ENCODE measurements around the gene PHF5A.

DNA sequence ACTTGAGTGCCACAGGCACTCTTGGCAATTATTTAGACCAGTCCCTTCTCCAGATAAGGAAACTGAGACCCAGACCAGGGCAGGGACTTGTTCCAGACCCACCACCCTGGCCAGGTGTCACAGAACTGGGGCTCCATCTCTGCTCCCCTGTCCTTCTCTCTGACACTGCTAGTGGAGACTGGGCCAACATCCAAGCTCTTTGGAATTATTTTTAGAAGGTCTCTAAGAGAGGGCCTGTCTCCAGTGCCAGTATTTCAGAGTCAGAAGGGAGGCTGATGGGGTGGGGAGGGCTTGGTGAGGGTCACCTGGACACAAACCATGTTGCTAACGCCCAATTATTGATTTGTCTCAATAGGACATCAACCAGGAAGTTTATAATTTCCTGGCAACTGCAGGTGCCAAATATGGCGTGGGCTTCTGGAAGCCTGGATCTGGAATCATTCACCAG lies 43.1 kb upstream of the PHF5A start:
- TF ChIP-seq FOXP2 (optimal IDR thresholded peaks at IDR 0.05; ENCODE audit: borderline replicate concordance, extremely low read depth, extremely low read length, insufficient read depth) (no peak), SIN3A (IDR thresholded peaks at IDR 0.05; ENCODE audit: borderline replicate concordance, insufficient read depth, low read length) (no peak), TAF1 (IDR thresholded peaks at IDR 0.05; ENCODE audit: borderline replicate concordance, insufficient read depth, low read length) (no peak)
- TF ChIP-seq, protein P1, sequence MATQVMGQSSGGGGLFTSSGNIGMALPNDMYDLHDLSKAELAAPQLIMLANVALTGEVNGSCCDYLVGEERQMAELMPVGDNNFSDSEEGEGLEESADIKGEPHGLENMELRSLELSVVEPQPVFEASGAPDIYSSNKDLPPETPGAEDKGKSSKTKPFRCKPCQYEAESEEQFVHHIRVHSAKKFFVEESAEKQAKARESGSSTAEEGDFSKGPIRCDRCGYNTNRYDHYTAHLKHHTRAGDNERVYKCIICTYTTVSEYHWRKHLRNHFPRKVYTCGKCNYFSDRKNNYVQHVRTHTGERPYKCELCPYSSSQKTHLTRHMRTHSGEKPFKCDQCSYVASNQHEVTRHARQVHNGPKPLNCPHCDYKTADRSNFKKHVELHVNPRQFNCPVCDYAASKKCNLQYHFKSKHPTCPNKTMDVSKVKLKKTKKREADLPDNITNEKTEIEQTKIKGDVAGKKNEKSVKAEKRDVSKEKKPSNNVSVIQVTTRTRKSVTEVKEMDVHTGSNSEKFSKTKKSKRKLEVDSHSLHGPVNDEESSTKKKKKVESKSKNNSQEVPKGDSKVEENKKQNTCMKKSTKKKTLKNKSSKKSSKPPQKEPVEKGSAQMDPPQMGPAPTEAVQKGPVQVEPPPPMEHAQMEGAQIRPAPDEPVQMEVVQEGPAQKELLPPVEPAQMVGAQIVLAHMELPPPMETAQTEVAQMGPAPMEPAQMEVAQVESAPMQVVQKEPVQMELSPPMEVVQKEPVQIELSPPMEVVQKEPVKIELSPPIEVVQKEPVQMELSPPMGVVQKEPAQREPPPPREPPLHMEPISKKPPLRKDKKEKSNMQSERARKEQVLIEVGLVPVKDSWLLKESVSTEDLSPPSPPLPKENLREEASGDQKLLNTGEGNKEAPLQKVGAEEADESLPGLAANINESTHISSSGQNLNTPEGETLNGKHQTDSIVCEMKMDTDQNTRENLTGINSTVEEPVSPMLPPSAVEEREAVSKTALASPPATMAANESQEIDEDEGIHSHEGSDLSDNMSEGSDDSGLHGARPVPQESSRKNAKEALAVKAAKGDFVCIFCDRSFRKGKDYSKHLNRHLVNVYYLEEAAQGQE (IDR thresholded peaks at IDR 0.05; ENCODE audit: insufficient read depth in 1 of 2, low read depth in 2 of 2, low read length in 2 of 2), result no peak
